Neural cell (in vitro differentiated cells): Measurements from ENCODE around the gene MLEC. TPM values are rescaled to one million over a fixed set of nuclear protein-coding genes. Genes with fewer than 3 reads are reported as not detected.
A peak's percentile ranks its signal among the peaks of the same experiment; 100 is the strongest.

ENCODE experiments used
- H2AFZ ChIP-seq: fragments of 200-600, 300-800 bp; sonication (generic), shearing (Covaris generic); 2 replicates; pipeline ENCODE4 v1.6.0; 2014; ENCODE audit warnings: low read depth, mild to moderate bottlenecking, antibody characterized with exemption, low read length, moderate library complexity
- H3F3A ChIP-seq: fragments of 200-600 bp; shearing (Covaris generic); 2 replicates; pipeline ENCODE4 v1.6.1; 2016; ENCODE audit warnings: mild to moderate bottlenecking, moderate library complexity, mixed read lengths, antibody characterized with exemption, low read length; ENCODE audit not compliant: insufficient read depth, poor library complexity, severe bottlenecking
- H3K27ac ChIP-seq: fragments of 200-600, 300-800 bp; sonication (generic), shearing (Covaris generic); 2 replicates; pipeline ENCODE4 v1.5.1; 2014; ENCODE audit warnings: mild to moderate bottlenecking, low read length, moderate library complexity
- H3K27me3 ChIP-seq: fragments of 300-800, 200-600 bp; sonication (generic), shearing (Covaris generic); 2 replicates; pipeline ENCODE4 v1.6.0; 2014; ENCODE audit warnings: mild to moderate bottlenecking, low read depth, low read length, moderate library complexity; ENCODE audit not compliant: insufficient read depth
- H3K36me3 ChIP-seq: fragments of 300-800, 200-600 bp; sonication (generic), shearing (Covaris generic); 2 replicates; pipeline ENCODE4 v1.5.1; 2014; ENCODE audit warnings: mild to moderate bottlenecking, antibody characterized with exemption, low read length, moderate library complexity; ENCODE audit not compliant: insufficient read depth
- H3K4me2 ChIP-seq: fragments of 300-800, 200-600 bp; sonication (generic), shearing (Covaris generic); 2 replicates; pipeline ENCODE4 v1.6.0; 2014; ENCODE audit warnings: mild to moderate bottlenecking, low read length
- H3K4me3 ChIP-seq: fragments of 300-800, 200-600 bp; sonication (generic), shearing (Covaris generic); 2 replicates; pipeline ENCODE4 v1.5.1; 2014; ENCODE audit warnings: mild to moderate bottlenecking, low read length, moderate library complexity
- H3K79me2 ChIP-seq: fragments of 200-600 bp; shearing (Covaris generic); replicated peaks from 2 replicates; pipeline ENCODE4 v1.6.0; 2014; ENCODE audit warnings: mild to moderate bottlenecking, low read length, moderate library complexity; ENCODE audit not compliant: insufficient read depth
- H3K9ac ChIP-seq: fragments of 300-800, 200-600 bp; sonication (generic), shearing (Covaris generic); 2 replicates; pipeline ENCODE4 v1.6.1; 2016; ENCODE audit warnings: mild to moderate bottlenecking, low read length, mixed read lengths
- H3K9me2 ChIP-seq: fragments of 200-600 bp; shearing (Covaris generic); 2 replicates; pipeline ENCODE4 v1.6.1; 2016; ENCODE audit warnings: mild to moderate bottlenecking, low read length, mixed read lengths; ENCODE audit not compliant: insufficient read depth
- H3K9me3 ChIP-seq: fragments of 200-600, 300-800 bp; sonication (generic), shearing (Covaris generic); 2 replicates; pipeline ENCODE4 v1.6.1; 2016; ENCODE audit warnings: mild to moderate bottlenecking, mixed run types, low read length, moderate library complexity, mixed read lengths
- H4K20me1 ChIP-seq: fragments of 200-600 bp; shearing (Covaris generic); 2 replicates; pipeline ENCODE4 v1.6.1; 2016; ENCODE audit warnings: mild to moderate bottlenecking, mixed run types; ENCODE audit not compliant: insufficient read depth
- CTCF ChIP-seq: fragments of 450-650 bp; IDR thresholded peaks from 2 replicates; pipeline ENCODE4 v1.5.1; 2014; ENCODE audit warnings: antibody characterized with exemption, mild to moderate bottlenecking, moderate library complexity; ENCODE audit not compliant: poor library complexity, severe bottlenecking
- EP300 ChIP-seq: fragments of 450-650 bp; conservative IDR thresholded peaks from 2 replicates; pipeline ENCODE4 v1.6.1; 2014; ENCODE audit warnings: antibody characterized with exemption, mild to moderate bottlenecking, moderate library complexity; ENCODE audit not compliant: poor library complexity, severe bottlenecking
- EZH2 ChIP-seq: fragments of 200-600, 300-800 bp; shearing (Covaris generic), sonication (generic); IDR thresholded peaks from 2 replicates; pipeline ENCODE4 v1.6.1; 2014; ENCODE audit warnings: antibody characterized with exemption, low read length, borderline replicate concordance, mild to moderate bottlenecking; ENCODE audit not compliant: insufficient read depth, poor library complexity, severe bottlenecking
- MXI1 ChIP-seq: fragments of 450-650 bp; conservative IDR thresholded peaks from 2 replicates; pipeline ENCODE4 v1.6.1; 2014; ENCODE audit warnings: antibody characterized with exemption, mild to moderate bottlenecking; ENCODE audit not compliant: poor library complexity, severe bottlenecking
- POLR2AphosphoS5 ChIP-seq: IDR thresholded peaks from 2 replicates; pipeline ENCODE4 v1.6.1; 2012
- RAD21 ChIP-seq: fragments of 450-650 bp; conservative IDR thresholded peaks from 2 replicates; pipeline ENCODE4 v1.6.1; 2014; ENCODE audit warnings: antibody characterized with exemption, mild to moderate bottlenecking, moderate library complexity
- REST ChIP-seq: IDR thresholded peaks from 2 replicates; pipeline ENCODE4 v1.6.1; 2012; ENCODE audit warnings: borderline replicate concordance
- SMC3 ChIP-seq: fragments of 450-650 bp; conservative IDR thresholded peaks from 2 replicates; pipeline ENCODE4 v1.6.1; 2014; ENCODE audit warnings: antibody characterized with exemption, mild to moderate bottlenecking, moderate library complexity; ENCODE audit not compliant: poor library complexity
- TAF1 ChIP-seq: IDR thresholded peaks from 2 replicates; pipeline ENCODE4 v1.6.1; 2012; ENCODE audit warnings: low read depth
- polyA plus RNA-seq: library from polyadenylated mRNA; depleted of rRNA; stranded (reverse); fragments of >200 nt; gene quantifications from 2 replicates; pipeline ENCODE4 v1.2.3, GENCODE V29; 2014

The MLEC gene
- polyA plus RNA-seq, 1 donor from 2014 or later, result 33.2 TPM

- peak within 1 kb of the TSS; percentile 25 for H3K4me2 ChIP-seq
Observed at GRCh38 chr12:120639771-120640721, 46.9 kb upstream of the MLEC start, which contains the start of gene CABP1. Gene CABP1, plus strand, starts transcription at chr12:120640626. Its CDS starts 60 bp downstream, at chr12:120640686.

GRCh38 chr12:120640861-120641833 lies 45.8 kb upstream of the MLEC start:
- no peak overlapping the region for H2AFZ ChIP-seq
- no peaks in the 10 kb centered on the region for H4K20me1 ChIP-seq
- peak overlapping the region; percentile 25 for H3K4me2 ChIP-seq
- no peak overlapping the region for H3K27ac ChIP-seq
- H3K36me3 ChIP-seq, result no peaks in the 10 kb centered on the region
- no peaks in the 10 kb centered on the region for H3K9me2 ChIP-seq
- H3F3A ChIP-seq, result no peaks in the 10 kb centered on the region
- H3K9me3 ChIP-seq, result no peaks in the 10 kb centered on the region
- no peaks in the 10 kb centered on the region for H3K79me2 ChIP-seq
- TF ChIP-seq POLR2AphosphoS5 (no peak), TAF1 (no peak), SMC3 (no peak), CTCF (no peak), MXI1 (no peak), REST (no peak), EP300 (no peak), RAD21 (peak; percentile 8), EZH2 (peak; percentile 65)
- peaks cover 48% of the 10 kb centered on the region for H3K27me3 ChIP-seq
- peak overlapping the region; percentile 71 for H3K4me3 ChIP-seq
- peak overlapping the region; percentile 54 for H3K9ac ChIP-seq

More at GRCh38 chr12:120639771-120640721, 46.9 kb upstream of the MLEC start, which contains the start of gene CABP1:
- Histone ChIP-seq H2AFZ (no peak within 1 kb of the TSS), H3F3A (no peaks in the 10 kb centered on the region), H3K79me2 (no peaks in the 10 kb centered on the region), H3K9me2 (no peaks in the 10 kb centered on the region), H3K27me3 (peaks cover 43% of the 10 kb centered on the region), H3K4me3 (peak within 1 kb of the TSS; percentile 71), H3K9ac (peak within 1 kb of the TSS; percentile 54), H3K9me3 (no peaks in the 10 kb centered on the region), H3K27ac (no peak within 1 kb of the TSS), H4K20me1 (no peaks in the 10 kb centered on the region), H3K36me3 (no peaks in the 10 kb centered on the region)
- TF ChIP-seq EP300, result no peak
- no peak for TF ChIP-seq MXI1
- peak; percentile 56 for TF ChIP-seq CTCF
- peak; percentile 36 for TF ChIP-seq SMC3
